Neural cell (in vitro differentiated cells): Measurements from ENCODE around the gene TMEM196. TPM values are rescaled to one million over a fixed set of nuclear protein-coding genes. Genes with fewer than 3 reads are reported as not detected.

ENCODE experiments used
- H2AFZ ChIP-seq: fragments of 200-600, 300-800 bp; sonication (generic), shearing (Covaris generic); 2 replicates; pipeline ENCODE4 v1.6.0; 2014; ENCODE audit warnings: low read depth, mild to moderate bottlenecking, antibody characterized with exemption, low read length, moderate library complexity
- H3F3A ChIP-seq: fragments of 200-600 bp; shearing (Covaris generic); 2 replicates; pipeline ENCODE4 v1.6.1; 2016; ENCODE audit warnings: mild to moderate bottlenecking, moderate library complexity, mixed read lengths, antibody characterized with exemption, low read length; ENCODE audit not compliant: insufficient read depth, poor library complexity, severe bottlenecking
- H3K27ac ChIP-seq: fragments of 200-600, 300-800 bp; sonication (generic), shearing (Covaris generic); 2 replicates; pipeline ENCODE4 v1.5.1; 2014; ENCODE audit warnings: mild to moderate bottlenecking, low read length, moderate library complexity
- H3K27me3 ChIP-seq: fragments of 300-800, 200-600 bp; sonication (generic), shearing (Covaris generic); 2 replicates; pipeline ENCODE4 v1.6.0; 2014; ENCODE audit warnings: mild to moderate bottlenecking, low read depth, low read length, moderate library complexity; ENCODE audit not compliant: insufficient read depth
- H3K36me3 ChIP-seq: fragments of 300-800, 200-600 bp; sonication (generic), shearing (Covaris generic); 2 replicates; pipeline ENCODE4 v1.5.1; 2014; ENCODE audit warnings: mild to moderate bottlenecking, antibody characterized with exemption, low read length, moderate library complexity; ENCODE audit not compliant: insufficient read depth
- H3K4me2 ChIP-seq: fragments of 300-800, 200-600 bp; sonication (generic), shearing (Covaris generic); 2 replicates; pipeline ENCODE4 v1.6.0; 2014; ENCODE audit warnings: mild to moderate bottlenecking, low read length
- H3K4me3 ChIP-seq: fragments of 300-800, 200-600 bp; sonication (generic), shearing (Covaris generic); 2 replicates; pipeline ENCODE4 v1.5.1; 2014; ENCODE audit warnings: mild to moderate bottlenecking, low read length, moderate library complexity
- H3K79me2 ChIP-seq: fragments of 200-600 bp; shearing (Covaris generic); replicated peaks from 2 replicates; pipeline ENCODE4 v1.6.0; 2014; ENCODE audit warnings: mild to moderate bottlenecking, low read length, moderate library complexity; ENCODE audit not compliant: insufficient read depth
- H3K9ac ChIP-seq: fragments of 300-800, 200-600 bp; sonication (generic), shearing (Covaris generic); 2 replicates; pipeline ENCODE4 v1.6.1; 2016; ENCODE audit warnings: mild to moderate bottlenecking, low read length, mixed read lengths
- H3K9me2 ChIP-seq: fragments of 200-600 bp; shearing (Covaris generic); 2 replicates; pipeline ENCODE4 v1.6.1; 2016; ENCODE audit warnings: mild to moderate bottlenecking, low read length, mixed read lengths; ENCODE audit not compliant: insufficient read depth
- H3K9me3 ChIP-seq: fragments of 200-600, 300-800 bp; sonication (generic), shearing (Covaris generic); 2 replicates; pipeline ENCODE4 v1.6.1; 2016; ENCODE audit warnings: mild to moderate bottlenecking, mixed run types, low read length, moderate library complexity, mixed read lengths
- H4K20me1 ChIP-seq: fragments of 200-600 bp; shearing (Covaris generic); 2 replicates; pipeline ENCODE4 v1.6.1; 2016; ENCODE audit warnings: mild to moderate bottlenecking, mixed run types; ENCODE audit not compliant: insufficient read depth
- CTCF ChIP-seq: fragments of 450-650 bp; IDR thresholded peaks from 2 replicates; pipeline ENCODE4 v1.5.1; 2014; ENCODE audit warnings: antibody characterized with exemption, mild to moderate bottlenecking, moderate library complexity; ENCODE audit not compliant: poor library complexity, severe bottlenecking
- EZH2 ChIP-seq: fragments of 200-600, 300-800 bp; shearing (Covaris generic), sonication (generic); IDR thresholded peaks from 2 replicates; pipeline ENCODE4 v1.6.1; 2014; ENCODE audit warnings: antibody characterized with exemption, low read length, borderline replicate concordance, mild to moderate bottlenecking; ENCODE audit not compliant: insufficient read depth, poor library complexity, severe bottlenecking
- MXI1 ChIP-seq: fragments of 450-650 bp; conservative IDR thresholded peaks from 2 replicates; pipeline ENCODE4 v1.6.1; 2014; ENCODE audit warnings: antibody characterized with exemption, mild to moderate bottlenecking; ENCODE audit not compliant: poor library complexity, severe bottlenecking
- POLR2AphosphoS5 ChIP-seq: IDR thresholded peaks from 2 replicates; pipeline ENCODE4 v1.6.1; 2012
- RAD21 ChIP-seq: fragments of 450-650 bp; conservative IDR thresholded peaks from 2 replicates; pipeline ENCODE4 v1.6.1; 2014; ENCODE audit warnings: antibody characterized with exemption, mild to moderate bottlenecking, moderate library complexity
- REST ChIP-seq: IDR thresholded peaks from 2 replicates; pipeline ENCODE4 v1.6.1; 2012; ENCODE audit warnings: borderline replicate concordance
- SMC3 ChIP-seq: fragments of 450-650 bp; conservative IDR thresholded peaks from 2 replicates; pipeline ENCODE4 v1.6.1; 2014; ENCODE audit warnings: antibody characterized with exemption, mild to moderate bottlenecking, moderate library complexity; ENCODE audit not compliant: poor library complexity
- TAF1 ChIP-seq: IDR thresholded peaks from 2 replicates; pipeline ENCODE4 v1.6.1; 2012; ENCODE audit warnings: low read depth
- polyA plus RNA-seq: library from polyadenylated mRNA; depleted of rRNA; stranded (reverse); fragments of >200 nt; gene quantifications from 2 replicates; pipeline ENCODE4 v1.2.3, GENCODE V29; 2014

TMEM196 gene
- polyA plus RNA-seq, 1 donor from 2014 or later, result 35.7 TPM

GRCh38 chr7:19776981-19777380, 3.6 kb upstream of the TMEM196 start:
- no peak overlapping the region for H2AFZ ChIP-seq
- TF ChIP-seq REST, result no peak
- no peak for TF ChIP-seq POLR2AphosphoS5
- TF ChIP-seq RAD21, result no peak
- no peak for TF ChIP-seq TAF1
- TF ChIP-seq EZH2, result no peak
- no peak for TF ChIP-seq SMC3
- TF ChIP-seq CTCF, result no peak

GRCh38 chr7:19775578-19775977, 2.2 kb upstream of the TMEM196 start:
- Histone ChIP-seq H3K27me3 (peaks cover 13% of the 10 kb centered on the region), H3K9me3 (no peaks in the 10 kb centered on the region), H2AFZ (no peak overlapping the region), H3F3A (no peaks in the 10 kb centered on the region), H3K4me3 (no peak overlapping the region), H3K4me2 (no peak overlapping the region), H3K27ac (no peak overlapping the region), H3K79me2 (peaks cover 13% of the 10 kb centered on the region), H3K9ac (no peak overlapping the region), H3K36me3 (no peaks in the 10 kb centered on the region), H3K9me2 (no peaks in the 10 kb centered on the region), H4K20me1 (no peaks in the 10 kb centered on the region)
- TF ChIP-seq SMC3 (peak; percentile 38), MXI1 (no peak), CTCF (peak; percentile 41), RAD21 (peak; percentile 25)

More at GRCh38 chr7:19776981-19777380, 3.6 kb upstream of the TMEM196 start:
- Histone ChIP-seq H3K79me2 (no peaks in the 10 kb centered on the region), H3K9ac (no peak overlapping the region), H3K36me3 (no peaks in the 10 kb centered on the region), H4K20me1 (no peaks in the 10 kb centered on the region), H3F3A (no peaks in the 10 kb centered on the region), H3K4me2 (no peak overlapping the region), H3K27ac (no peak overlapping the region), H3K9me2 (no peaks in the 10 kb centered on the region), H3K4me3 (no peak overlapping the region), H3K9me3 (no peaks in the 10 kb centered on the region), H3K27me3 (peaks cover 8% of the 10 kb centered on the region)
